Left renal cortex interstitium (tissue), 4 donors: Measurements from ENCODE around the gene MRGPRG. TPM values are rescaled to one million over a fixed set of nuclear protein-coding genes. Genes with fewer than 3 reads are reported as not detected.

ENCODE experiments used
- DNase-seq, 4 donors: peaks; one replicate each; pipeline ENCODE4 v3.0.0-alpha.2; 2013; ENCODE audit warnings: low read depth in 4 of 4, low spot score in 2 of 4, missing footprints in 1 of 4
- polyA plus RNA-seq, 4 donors: library from polyadenylated mRNA; unstranded; fragments of 120-200 nt; gene quantifications; one replicate each; pipeline ENCODE4 v1.2.1, GENCODE V29; 2013; ENCODE audit not compliant: insufficient read length in 4 of 4

The MRGPRG gene
- polyA plus RNA-seq, 4 donors = not detected

- peak in 1 of 4 donors; percentile 31 for DNase-seq
These were observed 23.1 kb downstream of the MRGPRG start for GRCh38 chr11:3195251-3196160.

DNA sequence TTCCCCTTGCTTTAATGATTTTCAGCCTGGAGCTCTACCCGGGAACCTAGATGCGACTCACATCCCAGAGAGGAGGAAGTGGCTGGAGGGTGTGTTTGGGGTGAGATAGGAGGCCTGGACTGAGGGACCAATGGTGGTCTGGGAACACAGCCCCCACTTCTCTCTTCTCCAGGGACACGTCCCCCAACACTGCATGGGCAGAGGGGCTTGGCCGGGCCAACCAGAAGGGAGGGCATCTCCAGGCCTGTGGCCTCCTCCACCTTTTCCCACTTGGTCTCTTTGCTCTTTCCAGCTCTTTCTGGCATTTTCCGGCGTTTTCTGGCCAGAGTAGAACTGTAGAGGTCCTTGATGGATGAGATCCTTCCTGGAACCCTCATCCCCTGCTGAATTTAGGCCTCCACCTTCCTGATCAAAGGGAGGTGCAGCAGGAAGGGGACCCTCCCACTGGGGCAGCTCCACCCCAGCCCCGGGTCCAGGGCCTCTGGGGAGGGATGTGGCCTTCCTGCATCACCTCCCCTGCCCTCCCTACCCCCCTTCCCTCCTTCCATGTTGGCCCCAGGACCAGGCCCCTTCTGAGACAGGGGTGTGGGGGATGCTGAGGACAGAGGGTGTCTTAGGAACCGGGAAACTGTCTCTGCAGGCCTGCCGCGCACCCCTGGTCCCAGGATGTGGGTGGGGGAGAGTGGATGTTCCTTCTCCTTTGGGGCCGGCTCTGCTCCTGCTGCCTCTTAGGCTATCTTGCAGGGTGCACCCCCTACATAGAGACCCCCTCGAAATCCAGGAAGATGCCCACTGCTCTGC is 24.4 kb downstream of the MRGPRG start:
- DNase-seq = no peak

DNA sequence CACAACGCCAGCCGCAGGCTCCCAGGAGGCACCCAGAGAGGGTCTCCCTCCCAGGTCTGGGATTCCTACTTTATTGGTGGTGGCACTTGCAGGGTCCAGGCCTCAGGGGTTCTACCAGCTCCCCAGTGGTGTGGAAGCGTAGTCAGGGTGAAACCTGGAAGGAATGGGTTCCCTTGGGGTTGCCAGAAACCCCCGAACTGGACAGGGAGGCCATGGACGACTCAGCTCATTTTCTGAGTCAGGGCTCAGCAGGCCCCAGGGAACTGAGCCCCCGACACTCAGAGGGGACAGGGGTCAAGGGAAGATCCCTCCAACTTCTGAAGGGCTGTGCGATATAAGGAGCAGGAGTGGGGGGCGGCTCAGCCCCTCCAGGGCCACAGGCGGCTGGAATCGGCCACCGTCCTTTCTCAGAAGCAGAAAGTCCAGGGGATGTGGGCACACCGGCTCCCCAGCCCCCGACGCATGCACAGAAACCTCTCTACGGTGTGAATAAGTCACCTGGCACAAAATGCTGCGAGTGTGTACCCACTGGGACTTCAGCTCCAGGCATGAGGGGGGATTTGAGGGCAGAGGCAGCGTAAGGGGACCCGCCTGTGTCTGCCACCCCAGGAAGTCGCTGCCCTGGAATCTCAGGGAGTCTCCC is 25.1 kb downstream of the MRGPRG start:
- no peak for DNase-seq

DNA sequence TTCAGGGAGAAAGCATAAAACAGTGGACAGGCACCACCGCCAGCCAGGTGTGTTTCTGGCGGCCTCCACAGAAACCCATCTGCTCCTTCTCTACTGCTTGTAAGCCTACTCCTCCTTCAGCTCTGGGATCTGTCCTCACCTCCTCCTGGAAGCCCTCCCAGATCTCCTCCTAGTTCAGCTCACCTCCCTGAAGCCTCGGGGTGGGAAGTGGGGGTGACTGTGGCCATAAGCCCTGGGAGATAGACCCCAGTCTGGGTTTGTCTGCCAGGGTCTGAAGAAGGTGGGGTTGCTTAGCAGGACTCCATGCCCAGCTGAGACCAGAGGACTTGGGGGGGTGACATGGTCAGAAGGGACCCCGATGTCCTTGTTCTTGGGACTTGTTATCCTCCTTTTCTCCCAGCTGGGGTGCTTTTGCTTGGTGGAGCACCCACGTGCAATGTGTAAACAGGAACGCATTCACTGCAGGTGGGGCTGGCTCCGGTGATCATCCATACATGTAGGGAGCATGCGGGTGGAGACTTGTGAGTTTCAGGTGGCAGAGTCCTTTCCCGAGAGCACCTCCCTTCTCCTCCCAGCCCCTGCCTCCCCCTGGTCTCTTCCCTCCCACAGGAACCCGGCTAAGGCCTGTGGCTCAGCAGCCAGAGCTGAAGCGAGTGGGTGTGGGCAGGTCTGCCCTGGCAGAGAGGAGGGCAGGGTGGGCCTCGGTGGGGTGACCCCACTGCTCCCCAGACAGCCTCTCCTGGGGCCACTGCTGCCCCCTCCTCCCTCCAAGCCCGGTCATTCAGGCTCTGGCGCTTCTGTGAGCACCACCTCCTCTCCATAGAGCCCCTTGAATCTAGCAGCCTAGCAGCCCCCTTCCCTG is 25.9 kb downstream of the MRGPRG start:
- no peak for DNase-seq

DNA sequence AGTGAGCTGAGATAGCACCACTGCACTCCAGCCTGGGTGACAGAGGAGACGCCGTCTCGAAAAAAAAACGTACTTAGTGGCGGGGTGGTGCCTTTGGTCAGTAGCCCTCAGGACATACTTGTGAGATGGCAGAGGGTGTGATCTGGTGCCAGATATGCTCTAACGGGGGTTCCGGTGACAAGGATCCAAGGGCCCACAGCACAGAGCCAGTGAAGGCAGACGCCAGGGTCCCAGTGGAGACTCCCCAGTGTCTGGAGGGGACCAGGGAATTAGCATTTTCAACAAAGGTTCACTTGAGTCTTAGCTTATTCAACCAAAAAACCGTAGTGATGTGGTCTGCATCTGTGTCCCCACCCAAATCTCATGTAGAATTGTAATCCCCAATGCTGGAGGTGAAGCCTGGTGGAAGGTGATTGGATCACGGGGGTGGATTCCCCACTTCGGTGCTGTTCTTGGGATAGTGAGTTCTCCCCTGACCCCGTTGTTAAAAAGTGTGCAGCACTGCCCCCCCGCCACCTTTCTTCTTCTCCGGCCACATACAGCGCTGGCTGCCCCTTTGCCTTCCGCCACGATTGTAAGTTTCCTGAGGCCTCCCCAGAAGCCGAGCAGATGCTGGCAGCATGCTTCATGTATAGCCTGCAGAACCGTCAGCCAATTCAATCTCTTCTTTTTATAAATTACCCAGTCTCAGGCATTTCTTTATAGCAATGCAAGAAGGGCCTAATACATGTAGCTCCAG is 26.9 kb downstream of the MRGPRG start:
- DNase-seq = no peak

- DNase-seq = no peak
These were observed 28.0 kb downstream of the MRGPRG start for GRCh38 chr11:3190600-3190999.

- DNase-seq = no peak
These were observed 28.6 kb downstream of the MRGPRG start for GRCh38 chr11:3189886-3190583.

DNA sequence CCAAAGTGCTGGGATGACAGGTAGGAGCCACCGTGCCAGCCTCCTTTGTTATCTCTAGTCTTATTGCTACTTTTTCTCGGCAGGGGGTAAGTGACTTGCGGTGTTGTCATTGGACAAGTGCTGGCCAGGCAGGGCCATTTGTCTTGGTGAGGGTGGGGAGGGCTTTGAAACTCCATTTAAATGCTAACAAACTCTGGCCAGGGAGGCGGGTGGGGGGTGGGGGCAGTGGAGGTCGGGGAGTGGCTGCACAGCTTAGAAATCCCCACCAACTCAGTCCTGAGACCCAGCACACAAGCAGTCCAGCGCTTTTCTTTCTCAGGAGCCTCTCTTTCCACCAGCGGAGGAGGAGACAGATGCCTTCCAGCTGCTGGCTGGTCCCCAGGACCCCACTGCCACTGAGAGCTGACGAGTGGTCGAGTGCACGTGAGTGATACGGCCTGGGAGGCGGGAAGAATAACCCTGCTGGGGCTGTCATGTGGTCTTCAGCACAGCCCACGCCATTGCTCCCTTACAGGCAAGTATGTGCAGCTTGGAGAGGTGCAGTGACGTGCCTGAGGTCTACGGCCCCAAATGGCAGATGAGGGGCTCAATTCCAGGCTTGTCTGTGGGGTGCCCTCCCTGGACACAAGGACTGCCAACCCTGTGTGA is 29.3 kb downstream of the MRGPRG start:
- no peak for DNase-seq

DNA sequence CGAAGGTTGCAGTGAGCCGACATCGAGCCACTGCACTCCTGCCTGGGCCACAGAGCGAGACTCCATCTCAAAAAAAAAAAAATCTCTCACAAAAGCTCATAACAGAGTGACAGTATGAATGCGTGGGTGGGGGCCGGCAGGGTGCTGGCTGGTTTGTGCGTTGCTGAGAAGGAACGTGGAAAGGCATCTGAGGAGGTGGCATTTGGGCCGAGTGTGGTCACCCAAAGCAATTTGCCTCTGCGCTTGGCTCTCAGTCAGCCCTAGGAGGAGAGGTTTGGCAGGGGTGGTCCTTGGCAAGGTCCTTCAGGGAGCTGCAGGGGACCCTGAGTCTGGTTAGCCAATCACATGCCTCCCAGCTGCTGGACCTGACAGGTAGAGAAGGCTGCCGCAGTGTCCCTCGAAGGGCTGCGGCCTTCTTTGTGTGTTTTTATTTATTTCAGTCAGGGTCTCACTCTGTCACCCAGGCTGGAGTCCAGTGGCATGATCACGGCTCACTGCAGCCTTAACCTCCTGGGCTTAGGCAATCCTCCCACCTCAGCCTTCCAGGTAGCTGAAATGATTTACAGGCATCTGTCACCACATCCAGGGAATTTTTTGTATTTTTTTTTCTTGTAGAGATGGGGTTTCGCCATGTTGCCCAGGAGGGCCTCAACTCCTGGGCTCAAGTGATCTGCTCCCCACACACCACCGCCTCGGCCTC is 30.0 kb downstream of the MRGPRG start:
- DNase-seq = no peak

DNA sequence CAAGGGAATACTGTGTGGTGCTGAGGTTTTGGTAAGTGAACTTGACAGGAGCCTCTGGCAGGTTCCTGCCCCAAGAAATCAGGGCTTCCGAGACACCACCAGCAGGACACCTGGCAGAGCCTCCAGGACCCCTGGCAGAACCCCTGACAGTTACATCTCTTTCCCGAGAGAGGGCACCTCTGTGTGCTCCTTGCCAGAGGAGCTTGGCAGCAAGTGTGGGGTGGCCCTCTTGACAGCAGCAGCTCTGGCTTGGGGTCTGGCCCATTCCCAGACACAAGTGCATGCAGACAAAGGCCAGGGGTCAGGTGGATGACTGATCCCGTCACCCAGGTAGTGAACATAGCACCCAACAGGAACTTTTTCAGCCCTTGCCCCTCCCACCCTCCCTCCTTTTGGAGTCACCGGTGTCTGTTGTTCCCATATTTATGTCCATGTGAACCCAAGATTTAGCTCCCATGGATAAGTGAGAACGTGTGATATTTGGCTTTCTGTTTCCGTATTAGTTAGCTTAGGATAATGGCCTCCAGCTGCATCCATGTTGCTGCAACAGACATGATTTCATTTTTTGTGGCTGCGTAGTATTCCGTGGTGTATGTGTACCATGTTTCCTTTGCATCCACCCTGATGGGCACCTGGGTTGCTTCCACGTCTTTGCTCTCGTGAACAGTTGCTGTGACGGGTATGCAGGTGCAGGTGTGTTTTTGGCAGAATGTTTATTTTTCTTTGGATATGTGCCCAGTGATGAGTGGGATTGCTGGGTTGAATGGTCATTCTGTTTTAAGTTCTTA is 32.3 kb downstream of the MRGPRG start:
- no peak for DNase-seq

GRCh38 chr11:3184732-3185347 is 33.8 kb downstream of the MRGPRG start:
- DNase-seq = no peak

DNA sequence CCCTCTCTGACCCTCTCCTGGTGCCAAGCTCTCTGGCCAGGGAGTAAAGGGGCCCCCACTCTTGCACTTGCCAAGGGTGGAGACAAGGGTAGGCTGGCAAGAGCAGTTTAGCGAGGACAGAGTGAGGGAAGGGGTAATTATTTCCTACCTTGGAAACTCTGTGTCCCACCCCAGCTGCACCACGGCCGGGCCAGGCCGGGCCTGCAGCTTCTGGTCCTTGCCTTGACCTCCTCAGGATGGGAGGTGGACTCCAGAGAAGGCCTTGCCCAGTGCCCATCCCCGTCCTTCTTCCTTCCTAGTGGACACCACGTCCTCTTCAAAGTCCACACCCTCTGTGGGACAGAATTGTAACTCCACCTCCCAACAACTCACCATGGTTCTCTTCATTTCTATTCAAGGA is 35.1 kb downstream of the MRGPRG start:
- no peak for DNase-seq

DNA sequence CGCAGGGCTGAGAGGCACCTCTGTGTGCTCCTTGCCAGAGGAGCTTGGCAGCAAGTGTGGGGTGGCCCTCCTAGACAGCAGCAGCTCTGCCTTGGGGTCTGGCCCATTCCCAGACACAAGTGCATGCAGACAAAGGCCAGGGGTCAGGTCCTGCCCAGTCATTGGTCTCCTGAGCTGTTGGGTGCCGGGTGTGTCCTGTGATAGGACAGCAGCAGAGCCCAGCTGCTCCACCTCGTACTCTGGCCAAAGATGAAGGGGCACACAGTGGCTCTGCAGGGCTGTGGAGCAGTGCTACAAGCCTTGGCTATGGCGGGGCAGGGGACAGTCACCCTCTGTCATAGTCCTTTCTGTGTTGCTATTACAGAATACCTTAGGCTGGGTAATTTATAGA is 36.2 kb downstream of the MRGPRG start:
- no peak for DNase-seq

GRCh38 chr11:3181725-3182461 is 36.7 kb downstream of the MRGPRG start:
- DNase-seq = no peak

- no peak for DNase-seq
These were observed 37.7 kb downstream of the MRGPRG start for GRCh38 chr11:3180869-3181268.

DNA sequence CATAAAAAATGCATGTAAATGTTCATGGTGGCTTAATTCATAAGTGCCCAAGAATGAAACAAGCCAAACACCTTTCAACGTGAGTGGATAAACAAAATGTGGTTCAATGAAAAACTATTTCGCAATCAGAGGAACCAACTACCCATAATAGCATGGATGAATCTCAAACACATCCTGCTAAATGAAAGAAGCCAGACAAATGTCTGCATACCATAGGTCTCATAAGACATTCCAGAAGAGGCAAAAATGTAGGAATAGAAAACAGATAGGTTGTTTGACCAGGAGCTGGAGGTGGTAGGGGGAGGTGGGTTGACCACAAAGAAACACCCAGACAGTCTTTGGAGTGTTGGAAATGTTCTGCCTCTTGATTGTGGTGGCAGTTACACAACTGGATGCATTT is 40.3 kb downstream of the MRGPRG start:
- no peak for DNase-seq
